K562 (cell line): ENCODE data around the gene FAM167B.

Source experiments
- CREB1 ChIP-seq, 2 experiments: sonication (generic) in 1 of 2; formaldehyde crosslinking in 1 of 2; IDR thresholded peaks; 2 replicates each; pipeline versions ENCODE4 v1.6.1 to v1.8.0; 2012 to 2022; ENCODE audit warnings: inconsistent platforms in 1 of 2, mild to moderate bottlenecking in 1 of 2, missing genetic modification reagents in 1 of 2, moderate library complexity in 1 of 2
- CTCF ChIP-seq, 3 experiments: IDR thresholded peaks in 2 of 3; conservative IDR thresholded peaks in 1 of 3; 2 replicates each; pipeline ENCODE4 v1.5.1; 2011 to 2012; ENCODE audit warnings: low read length in 3 of 3, mild to moderate bottlenecking in 3 of 3, control low read depth in 2 of 3, improper control_type of control experiment in 1 of 3, inconsistent platforms in 1 of 3, low read depth in 1 of 3, mixed read lengths in 1 of 3, moderate library complexity in 1 of 3; ENCODE audit not compliant: insufficient read depth in 2 of 3
- THAP7 ChIP-seq: fragments of 250-450 bp; sonication (Bioruptor Pico); IDR thresholded peaks from 2 replicates; pipeline ENCODE4 v1.5.0; 2021
- ZFX ChIP-seq: sonication (generic); formaldehyde crosslinking; IDR thresholded peaks from 2 replicates; pipeline ENCODE4 v1.8.0; 2022; ENCODE audit warnings: mild to moderate bottlenecking, missing genetic modification reagents, moderate library complexity
- ZNF217 ChIP-seq: sonication (generic); formaldehyde crosslinking; IDR thresholded peaks from 2 replicates; pipeline ENCODE4 v1.8.0; 2022; ENCODE audit warnings: mild to moderate bottlenecking, missing genetic modification reagents
- ZNF282 ChIP-seq: sonication (generic); formaldehyde crosslinking; IDR thresholded peaks from 2 replicates; pipeline ENCODE4 v1.8.1; 2023; ENCODE audit warnings: missing genetic modification reagents

GRCh38 chr1:32247452-32247851 lies 430 bp downstream of the FAM167B start:
- TF ChIP-seq ZNF282 (CRISPR knock-in tag) = no peak
- no peak for TF ChIP-seq THAP7 (CRISPR knock-in tag)
- TF ChIP-seq CTCF (IDR thresholded peaks at IDR 0.05 in 2 of 3, conservative IDR thresholded peaks at IDR 0.05 in 1 of 3; ENCODE audit: insufficient read depth in 2 of 3, low read depth in 1 of 3, low read length in 3 of 3) = no peak
- TF ChIP-seq ZNF217 (CRISPR knock-in tag) = no peak
- no peak for TF ChIP-seq CREB1 (IDR thresholded peaks at IDR 0.05)
- no peak for TF ChIP-seq CREB1 (CRISPR knock-in tag; IDR thresholded peaks at IDR 0.05)
- no peak for TF ChIP-seq ZFX
